ENCODE results near the gene BICRAL.
"Not testable (repeated sequence)": the region's sequence is repeated elsewhere in the genome, so short reads cannot be mapped to it uniquely, and the experiment has no call there.

The BICRAL gene

GRCh38 chr6:42791706-42792320, 10.0 kb downstream of the BICRAL start:
- no peaks in the 10 kb centered on the region for H3K27me3 ChIP-seq (replicated peaks; ENCODE audit: control insufficient read depth, insufficient read depth, low read length)
- TF ChIP-seq CTCF (IDR thresholded peaks at IDR 0.05; ENCODE audit: insufficient read depth, low read length, poor library complexity, severe bottlenecking): no peak
- no peak overlapping the region for H3K4me3 ChIP-seq (replicated peaks; ENCODE audit: low read depth, low read length)
- no peaks in the 10 kb centered on the region; the same call in none of the 2 replicates for H3K36me3 ChIP-seq (ENCODE audit: control insufficient read depth, insufficient read depth, low read length)
- DNase-seq (ENCODE audit: extremely low read depth, insufficient read length): no peak

- TF ChIP-seq CTCF (IDR thresholded peaks at IDR 0.05; ENCODE audit: insufficient read depth, low read length, poor library complexity, severe bottlenecking): no peak
- H3K27me3 ChIP-seq (replicated peaks; ENCODE audit: control insufficient read depth, insufficient read depth, low read length): no peaks in the 10 kb centered on the region
- DNase-seq (ENCODE audit: extremely low read depth, insufficient read length): no peak
- H3K36me3 ChIP-seq (ENCODE audit: control insufficient read depth, insufficient read depth, low read length): no peaks in the 10 kb centered on the region; the same call in 1 of the 2 replicates
- H3K4me3 ChIP-seq (replicated peaks; ENCODE audit: low read depth, low read length): no peak overlapping the region
These were observed 13.8 kb downstream of the BICRAL start for GRCh38 chr6:42795651-42796050.

DNA sequence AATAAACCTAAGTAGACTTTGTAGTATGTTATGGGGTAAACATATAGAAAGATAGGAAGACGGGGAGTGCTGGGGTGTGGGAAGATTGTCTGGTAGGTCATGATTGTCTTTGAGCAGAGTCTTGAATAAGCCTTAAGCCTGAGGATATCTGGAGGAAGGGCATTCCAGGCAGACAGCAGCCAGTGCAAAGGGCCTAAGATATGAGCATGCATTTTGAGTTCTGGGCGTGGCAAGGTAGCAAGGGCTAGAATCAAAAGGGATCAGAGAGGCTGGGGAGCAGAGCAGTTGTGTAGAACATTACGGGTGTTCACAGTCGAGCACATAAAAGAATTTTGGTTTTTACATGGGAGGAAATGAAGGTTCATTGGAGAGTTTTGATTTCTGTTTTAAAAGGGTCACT, 14.3 kb downstream of the BICRAL start:
- no peak for DNase-seq (ENCODE audit: extremely low read depth, insufficient read length)
- Histone ChIP-seq H3K27me3 (replicated peaks; ENCODE audit: control insufficient read depth, insufficient read depth, low read length) (no peaks in the 10 kb centered on the region), H3K36me3 (ENCODE audit: control insufficient read depth, insufficient read depth, low read length) (no peaks in the 10 kb centered on the region), H3K4me3 (replicated peaks; ENCODE audit: low read depth, low read length) (no peak overlapping the region)
- no peak for TF ChIP-seq CTCF (IDR thresholded peaks at IDR 0.05; ENCODE audit: insufficient read depth, low read length, poor library complexity, severe bottlenecking)

DNA sequence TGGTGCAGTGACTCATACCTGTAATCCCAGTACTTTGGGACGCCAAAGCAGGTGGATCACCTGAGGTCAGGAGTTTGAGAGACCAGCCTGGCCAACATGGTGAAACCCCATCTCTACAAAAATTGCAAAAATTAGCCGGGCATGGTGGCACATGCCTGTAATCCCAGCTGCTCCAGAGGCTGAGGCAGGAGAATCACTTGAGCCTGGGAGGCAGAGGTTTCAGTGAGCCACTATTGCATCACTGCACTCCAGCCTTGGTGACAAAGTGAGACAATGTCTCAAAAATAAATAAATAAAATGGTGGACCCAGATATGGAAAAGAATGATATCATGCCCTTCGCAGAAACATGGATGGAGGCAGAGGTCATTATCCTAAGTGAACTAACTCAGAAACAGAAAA, 15.8 kb downstream of the BICRAL start:
- H3K27me3 ChIP-seq (replicated peaks; ENCODE audit: control insufficient read depth, insufficient read depth, low read length); H3K36me3 ChIP-seq (ENCODE audit: control insufficient read depth, insufficient read depth, low read length); DNase-seq (ENCODE audit: extremely low read depth, insufficient read length); H3K4me3 ChIP-seq (replicated peaks; ENCODE audit: low read depth, low read length): not testable (repeated sequence)

GRCh38 chr6:42805297-42805861, 23.5 kb downstream of the BICRAL start:
- no peak for TF ChIP-seq CTCF (IDR thresholded peaks at IDR 0.05; ENCODE audit: insufficient read depth, low read length, poor library complexity, severe bottlenecking)
- Histone ChIP-seq H3K27me3 (replicated peaks; ENCODE audit: control insufficient read depth, insufficient read depth, low read length) (no peaks in the 10 kb centered on the region), H3K36me3 (ENCODE audit: control insufficient read depth, insufficient read depth, low read length) (peaks cover 2% of the 10 kb centered on the region; the same call in 1 of the 2 replicates), H3K4me3 (replicated peaks; ENCODE audit: low read depth, low read length) (no peak overlapping the region)
- DNase-seq (ENCODE audit: extremely low read depth, insufficient read length): no peak

DNA sequence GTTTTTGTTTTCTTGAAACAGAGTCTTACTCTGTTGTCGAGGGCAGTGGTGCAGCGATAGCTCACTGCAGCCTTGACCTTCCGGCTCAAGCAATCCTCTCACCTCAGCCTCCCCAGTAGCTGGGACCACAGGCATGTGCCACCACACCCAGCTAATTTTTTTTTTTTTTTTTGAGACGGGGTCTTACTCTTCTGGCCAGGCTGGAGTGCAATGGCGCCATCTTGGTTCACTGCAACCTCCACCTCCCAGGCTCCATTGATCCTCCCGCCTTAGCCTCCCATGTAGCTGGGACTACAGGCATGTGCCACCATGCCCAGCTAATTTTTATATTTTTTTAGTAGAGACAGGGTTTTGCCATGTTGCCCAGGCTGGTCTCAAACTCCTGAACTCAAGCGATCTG, 24.5 kb downstream of the BICRAL start:
- not testable (repeated sequence) for H3K4me3 ChIP-seq (replicated peaks; ENCODE audit: low read depth, low read length); H3K36me3 ChIP-seq (ENCODE audit: control insufficient read depth, insufficient read depth, low read length); DNase-seq (ENCODE audit: extremely low read depth, insufficient read length); H3K27me3 ChIP-seq (replicated peaks; ENCODE audit: control insufficient read depth, insufficient read depth, low read length)
